Measurements from ENCODE around the gene GRAP. TPM values are rescaled to one million over a fixed set of nuclear protein-coding genes. Genes with fewer than 3 reads are reported as not detected.
"Not testable (repeated sequence)": the region's sequence is repeated elsewhere in the genome, so short reads cannot be mapped to it uniquely, and the experiment has no call there.

Gene GRAP
- total RNA-seq, 2 donors from 2014 or later, result 0.33 to 1.8 TPM

GRCh38 chr17:19031729-19032128 is 15.0 kb downstream of the GRAP start:
- H3K27ac ChIP-seq; H3K4me3 ChIP-seq; H3K9me3 ChIP-seq; H3K27me3 ChIP-seq; intact Hi-C loops (cut with DNase I); H3K36me3 ChIP-seq (replicated peaks in 1 of 2; ENCODE audit: insufficient read depth in 1 of 2, low read depth in 2 of 2); H3K4me1 ChIP-seq: not testable (repeated sequence)
- peak in 3 of 7 experiments; percentile 12 to 22 (median 16) for TF ChIP-seq CTCF (IDR thresholded peaks at IDR 0.05)
- ATAC-seq, result peak; percentile 81
- WGBS, 2 donors, result no CpG with 5 or more reads among the region's 4 CpGs
- DNase-seq, result peak; percentile 71 to 85 (median 76)

GRCh38 chr17:19030771-19031449 is 15.8 kb downstream of the GRAP start:
- H3K27ac ChIP-seq; H3K4me3 ChIP-seq; DNase-seq; ATAC-seq; H3K27me3 ChIP-seq; H3K36me3 ChIP-seq (replicated peaks in 1 of 2; ENCODE audit: insufficient read depth in 1 of 2, low read depth in 2 of 2); intact Hi-C loops (cut with DNase I); H3K4me1 ChIP-seq; H3K9me3 ChIP-seq: not testable (repeated sequence)
- no CpG with 5 or more reads among the region's 5 CpGs for WGBS, 2 donors

- intact Hi-C loops (cut with DNase I); H3K27me3 ChIP-seq; H3K36me3 ChIP-seq (replicated peaks in 1 of 2; ENCODE audit: insufficient read depth in 1 of 2, low read depth in 2 of 2); H3K9me3 ChIP-seq; H3K4me1 ChIP-seq; H3K4me3 ChIP-seq; H3K27ac ChIP-seq; ATAC-seq: not testable (repeated sequence)
- no CpG with 5 or more reads among the region's 5 CpGs for WGBS, 2 donors
- peak in 1 of 4 donors; percentile 1 for DNase-seq
Measured at GRCh38 chr17:19029740-19030139, 17.0 kb downstream of the GRAP start.

GRCh38 chr17:19028671-19029070 is 18.1 kb downstream of the GRAP start:
- DNase-seq; H3K4me3 ChIP-seq; H3K4me1 ChIP-seq; H3K27me3 ChIP-seq; H3K27ac ChIP-seq; intact Hi-C loops (cut with DNase I); H3K9me3 ChIP-seq; ATAC-seq; H3K36me3 ChIP-seq (replicated peaks in 1 of 2; ENCODE audit: insufficient read depth in 1 of 2, low read depth in 2 of 2): not testable (repeated sequence)
- no CpG with 5 or more reads among the region's 11 CpGs for WGBS, 2 donors

GRCh38 chr17:19024101-19025078 is 22.4 kb downstream of the GRAP start:
- Histone ChIP-seq H3K4me3 (no peak overlapping the region), H3K4me1 (no peaks in the 10 kb centered on the region), H3K9me3 (no peaks in the 10 kb centered on the region), H3K36me3 (replicated peaks in 1 of 2; ENCODE audit: insufficient read depth in 1 of 2, low read depth in 2 of 2) (no peaks in the 10 kb centered on the region), H3K27ac (no peak overlapping the region), H3K27me3 (no peaks in the 10 kb centered on the region)
- no peak for TF ChIP-seq POLR2A (IDR thresholded peaks at IDR 0.05)
- intact Hi-C loops (cut with DNase I), result no loop called here
- ATAC-seq, result no peak
- 75 to 88% methylated on average over 17 to 22 of the region's 22 CpGs for WGBS, 2 donors
- DNase-seq, result peak in 1 of 4 donors; percentile 4

- no peak overlapping the region for H3K27ac ChIP-seq
- no peaks in the 10 kb centered on the region for H3K27me3 ChIP-seq
- DNase-seq (no peak), ATAC-seq (no peak)
- TF ChIP-seq CTCF (IDR thresholded peaks at IDR 0.05) (no peak), POLR2A (IDR thresholded peaks at IDR 0.05) (no peak)
- 65% methylated on average over 2 to 8 of the region's 9 CpGs for WGBS, 2 donors
- no peaks in the 10 kb centered on the region for H3K9me3 ChIP-seq
- no peaks in the 10 kb centered on the region for H3K36me3 ChIP-seq (replicated peaks in 1 of 2; ENCODE audit: insufficient read depth in 1 of 2, low read depth in 2 of 2)
- H3K4me1 ChIP-seq, result no peaks in the 10 kb centered on the region
- H3K4me3 ChIP-seq, result no peak overlapping the region
- intact Hi-C loops (cut with DNase I), result no loop called here
Measured at GRCh38 chr17:19023209-19023999, 23.4 kb downstream of the GRAP start.

All from body of pancreas (tissue), 4 donors.